ENCODE data around the gene LTBP1. TPM values are rescaled to one million over a fixed set of nuclear protein-coding genes. Genes with fewer than 3 reads are reported as not detected.

The LTBP1 gene
- total RNA-seq, 5 donors from 2014 or later (not counting 1 experiment from before 2014, with no cell fraction given), result 0.16 to 0.76 (median 0.43) TPM

- no peaks in the 10 kb centered on the region for H3K9me3 ChIP-seq
- H3K36me3 ChIP-seq (ENCODE audit: control insufficient read depth in 2 of 2, extremely low read depth in 1 of 2, insufficient read depth in 1 of 2, low read length in 1 of 2), result no peaks in the 10 kb centered on the region
- Mint-ChIP-seq H3K27ac (no peak overlapping the region), H3K9me3 (no peaks in the 10 kb centered on the region), H3K36me3 (no peaks in the 10 kb centered on the region), H3K4me3 (no peak overlapping the region), H3K27me3 (peaks cover 7 to 8% of the 10 kb centered on the region in 2 donors), H3K4me1 (no peaks in the 10 kb centered on the region)
- ATAC-seq (replicated peaks in 1 of 4) (no peak), DNase-seq (no peak)
- WGBS (ENCODE audit: insufficient coverage), result 50% methylated on average over 2 of the region's 2 CpGs
- H3K27ac ChIP-seq (ENCODE audit: low read length), result no peak overlapping the region
- ChIA-PET CTCF (no interaction called here), POLR2A (no interaction called here)
- no peak overlapping the region for H3K4me3 ChIP-seq (ENCODE audit: control insufficient read depth in 1 of 2, extremely low read depth in 1 of 2, low read length in 1 of 2)
- H3K4me1 ChIP-seq (ENCODE audit: control insufficient read depth in 1 of 2, extremely low read depth in 1 of 2, insufficient read depth in 2 of 2, low read length in 2 of 2), result no peaks in the 10 kb centered on the region
- H3K27me3 ChIP-seq (replicated peaks in 1 of 2; ENCODE audit: control insufficient read depth in 2 of 2, extremely low read depth in 1 of 2, insufficient read depth in 2 of 2, low read length in 1 of 2), result no peaks in the 10 kb centered on the region
These were observed 185.0 kb downstream of the LTBP1 start for GRCh38 chr2:33131749-33132148.

DNA sequence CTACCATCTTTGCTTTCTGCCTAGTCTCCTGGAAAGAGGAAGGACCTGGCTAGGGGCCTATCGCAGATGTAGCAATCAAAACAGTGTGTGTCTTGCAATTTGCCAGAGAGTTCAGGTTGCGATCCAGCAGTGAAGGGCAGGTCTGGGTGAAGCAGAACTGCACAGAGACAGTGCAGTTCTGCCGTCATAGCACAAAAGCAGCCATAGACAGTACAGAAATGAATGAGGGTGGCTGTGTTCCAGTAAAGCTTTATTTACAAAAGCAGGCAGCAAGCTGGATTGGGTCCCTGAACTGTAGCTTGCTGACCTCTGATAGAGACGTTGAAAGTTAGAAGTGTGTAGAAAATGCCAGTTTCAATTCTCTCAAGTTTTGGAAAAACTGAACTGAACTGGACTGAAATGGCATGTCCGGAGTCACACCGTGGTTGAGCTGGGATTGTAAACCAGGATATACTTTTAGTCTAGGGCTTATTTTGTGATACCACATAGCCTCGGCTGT lies 186.8 kb downstream of the LTBP1 start:
- Mint-ChIP-seq H3K4me3 (no peak overlapping the region), H3K27me3 (peaks cover 0 to 3% of the 10 kb centered on the region in 2 donors), H3K27ac (no peak overlapping the region), H3K4me1 (no peaks in the 10 kb centered on the region), H3K36me3 (no peaks in the 10 kb centered on the region), H3K9me3 (no peaks in the 10 kb centered on the region)
- POLR2A ChIA-PET, result no interaction called here
- DNase-seq (no peak), ATAC-seq (replicated peaks in 1 of 4) (no peak)
- Histone ChIP-seq H3K4me1 (ENCODE audit: control insufficient read depth in 1 of 2, extremely low read depth in 1 of 2, insufficient read depth in 2 of 2, low read length in 2 of 2) (no peaks in the 10 kb centered on the region), H3K27ac (ENCODE audit: low read length) (no peak overlapping the region), H3K27me3 (replicated peaks in 1 of 2; ENCODE audit: control insufficient read depth in 2 of 2, extremely low read depth in 1 of 2, insufficient read depth in 2 of 2, low read length in 1 of 2) (no peaks in the 10 kb centered on the region), H3K36me3 (ENCODE audit: control insufficient read depth in 2 of 2, extremely low read depth in 1 of 2, insufficient read depth in 1 of 2, low read length in 1 of 2) (no peaks in the 10 kb centered on the region), H3K4me3 (ENCODE audit: control insufficient read depth in 1 of 2, extremely low read depth in 1 of 2, low read length in 1 of 2) (no peak overlapping the region), H3K9me3 (no peaks in the 10 kb centered on the region)
- CTCF ChIA-PET, result no interaction called here
- WGBS (ENCODE audit: insufficient coverage), result 88% methylated on average over 6 of the region's 7 CpGs

GRCh38 chr2:33134086-33134771 lies 187.5 kb downstream of the LTBP1 start:
- no peak overlapping the region for H3K4me3 ChIP-seq (ENCODE audit: control insufficient read depth in 1 of 2, extremely low read depth in 1 of 2, low read length in 1 of 2)
- ATAC-seq (replicated peaks in 1 of 4) (no peak), DNase-seq (no peak)
- no peak overlapping the region for H3K27ac Mint-ChIP-seq
- no peaks in the 10 kb centered on the region for H3K4me1 ChIP-seq (ENCODE audit: control insufficient read depth in 1 of 2, extremely low read depth in 1 of 2, insufficient read depth in 2 of 2, low read length in 2 of 2)
- peaks cover 0 to under 1% of the 10 kb centered on the region in 2 donors for H3K27me3 Mint-ChIP-seq
- no peaks in the 10 kb centered on the region for H3K36me3 ChIP-seq (ENCODE audit: control insufficient read depth in 2 of 2, extremely low read depth in 1 of 2, insufficient read depth in 1 of 2, low read length in 1 of 2)
- no peaks in the 10 kb centered on the region for H3K27me3 ChIP-seq (replicated peaks in 1 of 2; ENCODE audit: control insufficient read depth in 2 of 2, extremely low read depth in 1 of 2, insufficient read depth in 2 of 2, low read length in 1 of 2)
- no peaks in the 10 kb centered on the region for H3K36me3 Mint-ChIP-seq
- H3K4me3 Mint-ChIP-seq, result no peak overlapping the region
- H3K9me3 Mint-ChIP-seq, result no peaks in the 10 kb centered on the region
- H3K9me3 ChIP-seq, result no peaks in the 10 kb centered on the region
- H3K4me1 Mint-ChIP-seq, result no peaks in the 10 kb centered on the region
- CTCF ChIA-PET, result no interaction called here
- POLR2A ChIA-PET, result no interaction called here
- WGBS (ENCODE audit: insufficient coverage), result 84% methylated on average over 8 of the region's 14 CpGs
- H3K27ac ChIP-seq (ENCODE audit: low read length), result no peak overlapping the region

GRCh38 chr2:33134791-33135560 lies 188.2 kb downstream of the LTBP1 start:
- DNase-seq (no peak), ATAC-seq (replicated peaks in 1 of 4) (no peak)
- no peak overlapping the region for H3K27ac Mint-ChIP-seq
- H3K4me1 Mint-ChIP-seq, result no peaks in the 10 kb centered on the region
- H3K4me1 ChIP-seq (ENCODE audit: control insufficient read depth in 1 of 2, extremely low read depth in 1 of 2, insufficient read depth in 2 of 2, low read length in 2 of 2), result no peaks in the 10 kb centered on the region
- no peak overlapping the region for H3K4me3 Mint-ChIP-seq
- H3K36me3 ChIP-seq (ENCODE audit: control insufficient read depth in 2 of 2, extremely low read depth in 1 of 2, insufficient read depth in 1 of 2, low read length in 1 of 2), result no peaks in the 10 kb centered on the region
- H3K36me3 Mint-ChIP-seq, result no peaks in the 10 kb centered on the region
- WGBS (ENCODE audit: insufficient coverage), result no CpG with 5 or more reads among the region's 13 CpGs
- POLR2A ChIA-PET, result no interaction called here
- CTCF ChIA-PET, result no interaction called here
- H3K27me3 ChIP-seq (replicated peaks in 1 of 2; ENCODE audit: control insufficient read depth in 2 of 2, extremely low read depth in 1 of 2, insufficient read depth in 2 of 2, low read length in 1 of 2), result no peaks in the 10 kb centered on the region
- no peaks in the 10 kb centered on the region for H3K9me3 Mint-ChIP-seq
- no peak overlapping the region for H3K27ac ChIP-seq (ENCODE audit: low read length)
- H3K4me3 ChIP-seq (ENCODE audit: control insufficient read depth in 1 of 2, extremely low read depth in 1 of 2, low read length in 1 of 2), result no peak overlapping the region
- H3K9me3 ChIP-seq, result no peaks in the 10 kb centered on the region
- H3K27me3 Mint-ChIP-seq, result peaks cover 0 to 3% of the 10 kb centered on the region in 2 donors

DNA sequence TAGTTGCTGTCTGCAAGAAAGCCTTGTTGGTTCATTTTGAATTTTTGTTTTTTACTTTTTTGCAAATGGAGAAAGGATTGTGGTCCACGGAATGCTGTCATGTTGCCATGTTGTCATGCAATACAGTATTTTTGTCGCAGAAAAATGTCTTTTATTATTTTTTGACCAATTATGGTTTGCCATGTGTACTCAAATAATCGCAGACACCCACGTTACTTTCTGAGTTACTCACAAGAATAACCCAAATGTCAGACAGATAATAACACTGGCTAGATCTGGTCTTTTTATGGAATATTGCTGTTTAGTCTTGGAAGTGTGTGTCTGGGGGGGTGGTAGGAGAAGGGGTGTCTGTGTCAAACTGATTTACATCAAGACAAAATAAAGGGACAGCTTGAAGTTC lies 188.9 kb downstream of the LTBP1 start:
- H3K4me1 Mint-ChIP-seq, result no peaks in the 10 kb centered on the region
- WGBS (ENCODE audit: insufficient coverage), result 88% methylated on average over 1 of the region's 4 CpGs
- POLR2A ChIA-PET, result no interaction called here
- DNase-seq (no peak), ATAC-seq (replicated peaks in 1 of 4) (no peak)
- peaks cover 0 to 3% of the 10 kb centered on the region in 2 donors for H3K27me3 Mint-ChIP-seq
- H3K36me3 Mint-ChIP-seq, result no peaks in the 10 kb centered on the region
- CTCF ChIA-PET, result no interaction called here
- Histone ChIP-seq H3K4me3 (ENCODE audit: control insufficient read depth in 1 of 2, extremely low read depth in 1 of 2, low read length in 1 of 2) (no peak overlapping the region), H3K27ac (ENCODE audit: low read length) (no peak overlapping the region), H3K27me3 (replicated peaks in 1 of 2; ENCODE audit: control insufficient read depth in 2 of 2, extremely low read depth in 1 of 2, insufficient read depth in 2 of 2, low read length in 1 of 2) (no peaks in the 10 kb centered on the region), H3K36me3 (ENCODE audit: control insufficient read depth in 2 of 2, extremely low read depth in 1 of 2, insufficient read depth in 1 of 2, low read length in 1 of 2) (no peaks in the 10 kb centered on the region), H3K9me3 (no peaks in the 10 kb centered on the region), H3K4me1 (ENCODE audit: control insufficient read depth in 1 of 2, extremely low read depth in 1 of 2, insufficient read depth in 2 of 2, low read length in 2 of 2) (no peaks in the 10 kb centered on the region)
- H3K27ac Mint-ChIP-seq, result no peak overlapping the region
- no peak overlapping the region for H3K4me3 Mint-ChIP-seq
- no peaks in the 10 kb centered on the region for H3K9me3 Mint-ChIP-seq

GRCh38 chr2:33136056-33136455 lies 189.3 kb downstream of the LTBP1 start:
- DNase-seq (no peak), ATAC-seq (replicated peaks in 1 of 4) (no peak)
- H3K27ac ChIP-seq (ENCODE audit: low read length), result no peak overlapping the region
- 67% methylated on average over 2 of the region's 4 CpGs for WGBS (ENCODE audit: insufficient coverage)
- no peaks in the 10 kb centered on the region for H3K9me3 ChIP-seq
- no peaks in the 10 kb centered on the region for H3K9me3 Mint-ChIP-seq
- no peaks in the 10 kb centered on the region for H3K36me3 ChIP-seq (ENCODE audit: control insufficient read depth in 2 of 2, extremely low read depth in 1 of 2, insufficient read depth in 1 of 2, low read length in 1 of 2)
- no peak overlapping the region for H3K27ac Mint-ChIP-seq
- H3K4me3 ChIP-seq (ENCODE audit: control insufficient read depth in 1 of 2, extremely low read depth in 1 of 2, low read length in 1 of 2), result no peak overlapping the region
- no peaks in the 10 kb centered on the region for H3K27me3 ChIP-seq (replicated peaks in 1 of 2; ENCODE audit: control insufficient read depth in 2 of 2, extremely low read depth in 1 of 2, insufficient read depth in 2 of 2, low read length in 1 of 2)
- H3K4me1 Mint-ChIP-seq, result no peaks in the 10 kb centered on the region
- POLR2A ChIA-PET, result no interaction called here
- CTCF ChIA-PET, result no interaction called here
- H3K27me3 Mint-ChIP-seq, result peaks cover 1 to 3% of the 10 kb centered on the region in 2 donors
- H3K4me1 ChIP-seq (ENCODE audit: control insufficient read depth in 1 of 2, extremely low read depth in 1 of 2, insufficient read depth in 2 of 2, low read length in 2 of 2), result no peaks in the 10 kb centered on the region
- H3K36me3 Mint-ChIP-seq, result no peaks in the 10 kb centered on the region
- no peak overlapping the region for H3K4me3 Mint-ChIP-seq

All from T-cell (primary cell).